GM23338 (cell line): ENCODE results near the gene TMEM63A. TPM values are rescaled to one million over a fixed set of nuclear protein-coding genes. Genes with fewer than 3 reads are reported as not detected.

Experiments
- ATAC-seq: fragments of 200-7000 bp; cut with Tn5 transposase; 3 replicates; pipeline ENCODE4 v1.9.1; 2020
- DNase-seq: peaks from one replicate; pipeline ENCODE4 v3.0.0-alpha.2; 2015; ENCODE audit warnings: low spot score
- H2AFZ ChIP-seq: fragments of 200-600 bp; sonication (generic); 2 replicates; pipeline ENCODE4 v1.8.0; 2016; ENCODE audit warnings: antibody characterized with exemption, mild to moderate bottlenecking, moderate library complexity
- H3F3A ChIP-seq: fragments of 200-600 bp; sonication (generic); replicated peaks from 2 replicates; pipeline ENCODE4 v1.8.0; 2017; ENCODE audit warnings: antibody characterized with exemption, mixed run types, low read depth
- H3K27ac ChIP-seq: fragments of 200-600 bp; sonication (generic); 2 replicates; pipeline ENCODE4 v1.6.1; 2016; ENCODE audit warnings: low read depth
- H3K27me3 ChIP-seq: fragments of 200-600 bp; sonication (generic); 2 replicates; pipeline ENCODE4 v1.8.0; 2016; ENCODE audit warnings: mild to moderate bottlenecking, mixed run types, moderate library complexity; ENCODE audit not compliant: insufficient read depth
- H3K36me3 ChIP-seq: fragments of 200-600 bp; sonication (generic); 2 replicates; pipeline ENCODE4 v1.8.0; 2016; ENCODE audit warnings: mild to moderate bottlenecking; ENCODE audit not compliant: insufficient read depth
- H3K4me1 ChIP-seq: fragments of 200-600 bp; sonication (generic); 2 replicates; pipeline ENCODE4 v1.8.0; 2016; ENCODE audit warnings: mild to moderate bottlenecking, moderate library complexity; ENCODE audit not compliant: insufficient read depth
- H3K4me2 ChIP-seq: fragments of 200-600 bp; sonication (generic); 2 replicates; pipeline ENCODE4 v1.7.1; 2017; ENCODE audit warnings: mixed run types
- H3K4me3 ChIP-seq: fragments of 200-600 bp; sonication (generic); 2 replicates; pipeline ENCODE4 v1.6.1; 2016; ENCODE audit warnings: mixed run types
- H3K79me2 ChIP-seq: fragments of 200-600 bp; sonication (generic); replicated peaks from 2 replicates; pipeline ENCODE4 v1.8.0; 2017; ENCODE audit warnings: mild to moderate bottlenecking; ENCODE audit not compliant: insufficient read depth
- H3K9me2 ChIP-seq: fragments of 200-600 bp; sonication (generic); 2 replicates; pipeline ENCODE4 v1.8.0; 2017; ENCODE audit not compliant: insufficient read depth
- H4K20me1 ChIP-seq: fragments of 200-600 bp; sonication (generic); replicated peaks from 2 replicates; pipeline ENCODE4 v1.8.0; 2017; ENCODE audit warnings: mild to moderate bottlenecking; ENCODE audit not compliant: insufficient read depth
- H3K27ac Mint-ChIP-seq: 2 replicates; pipeline ENCODE4 v1.8.0; 2020; ENCODE audit warnings: inconsistent platforms, mild to moderate bottlenecking, moderate library complexity, mixed read lengths
- H3K27me3 Mint-ChIP-seq: 3 replicates; pipeline ENCODE4 v1.8.0; 2022; ENCODE audit warnings: low read depth, mild to moderate bottlenecking, moderate library complexity, mixed read lengths, inconsistent platforms; ENCODE audit not compliant: insufficient read depth, poor library complexity
- H3K36me3 Mint-ChIP-seq: 3 replicates; pipeline ENCODE4 v1.8.0; 2021; ENCODE audit warnings: low read depth, mild to moderate bottlenecking, inconsistent platforms, moderate library complexity, mixed read lengths
- H3K4me1 Mint-ChIP-seq: 3 replicates; pipeline ENCODE4 v1.8.0; 2020; ENCODE audit warnings: mild to moderate bottlenecking, inconsistent platforms, mixed read lengths
- H3K4me3 Mint-ChIP-seq: 3 replicates; pipeline ENCODE4 v1.8.0; 2021; ENCODE audit warnings: moderate library complexity, mild to moderate bottlenecking, inconsistent platforms, mixed read lengths
- H3K9me3 Mint-ChIP-seq: 3 replicates; pipeline ENCODE4 v1.8.0; 2020; ENCODE audit warnings: moderate library complexity, mild to moderate bottlenecking, inconsistent platforms, mixed read lengths
- CTCF ChIP-seq, 2 experiments: fragments of 200-600 bp in 1 of 2; sonication (generic) in 1 of 2; conservative IDR thresholded peaks; 2 replicates each; pipeline versions ENCODE4 v1.5.1 to v1.6.1; 2016 to 2017; ENCODE audit warnings: antibody characterized with exemption in 2 of 2, low read depth in 2 of 2, mild to moderate bottlenecking in 2 of 2, moderate library complexity in 1 of 2
- ETS1 ChIP-seq: IDR thresholded peaks from 2 replicates; pipeline ENCODE4 v1.6.1; 2016; ENCODE audit warnings: antibody characterized with exemption
- EZH2 ChIP-seq: fragments of 200-600 bp; sonication (generic); IDR thresholded peaks from one replicate; pipeline ENCODE4 v1.8.0; 2017; ENCODE audit warnings: antibody characterized with exemption, mild to moderate bottlenecking, low read depth; ENCODE audit not compliant: unreplicated experiment
- JUNB ChIP-seq: IDR thresholded peaks from one replicate; pipeline ENCODE4 v1.6.1; 2016; ENCODE audit warnings: antibody characterized with exemption; ENCODE audit not compliant: unreplicated experiment
- NANOG ChIP-seq: IDR thresholded peaks from 2 replicates; pipeline ENCODE4 v1.6.1; 2016; ENCODE audit warnings: antibody characterized with exemption, borderline replicate concordance
- POLR2AphosphoS5 ChIP-seq: IDR thresholded peaks from 2 replicates; pipeline ENCODE4 v1.6.1; 2016; ENCODE audit warnings: antibody characterized with exemption, low read depth
- STAT1 ChIP-seq: IDR thresholded peaks from one replicate; pipeline ENCODE4 v1.6.1; 2016; ENCODE audit warnings: antibody characterized with exemption; ENCODE audit not compliant: unreplicated experiment
- ZNF462 ChIP-seq: fragments of 250-450 bp; sonication (Bioruptor Pico); IDR thresholded peaks from 2 replicates; pipeline ENCODE4 v1.5.0; 2020; ENCODE audit warnings: mild to moderate bottlenecking, moderate library complexity
- polyA plus RNA-seq: library from polyadenylated mRNA; unstranded; fragments of >200 nt; fragmentation: Nextera tagmentation; extraction: Ambion mirVana; gene quantifications from 2 replicates; pipeline ENCODE4 v1.2.1, GENCODE V29; 2016
- total RNA-seq: library from RNA; depleted of rRNA; stranded (reverse); fragments of >200 nt; shearing (Covaris generic); gene quantifications from 2 replicates; pipeline ENCODE4 v1.2.3, GENCODE V29; 2014

TMEM63A gene
- total and polyA plus RNA-seq, 2 experiments from 2014 or later, result 31.7 to 76.9 TPM

GRCh38 chr1:225874431-225874830, 7.7 kb downstream of the TMEM63A start:
- Mint-ChIP-seq H3K4me3 (no peak overlapping the region), H3K36me3 (peaks cover 68% of the 10 kb centered on the region), H3K9me3 (no peaks in the 10 kb centered on the region), H3K27ac (no peak overlapping the region), H3K4me1 (peaks cover 35% of the 10 kb centered on the region), H3K27me3 (peaks cover 20% of the 10 kb centered on the region)
- H3K79me2 ChIP-seq, result peaks cover 34% of the 10 kb centered on the region
- no peak overlapping the region for H3K4me2 ChIP-seq
- ATAC-seq (no peak), DNase-seq (no peak)
- H3K27ac ChIP-seq, result 0 out of 2 replicates have a peak overlapping the region, but pooled peaks have one; percentile 69
- peaks cover 52% of the 10 kb centered on the region for H3K36me3 ChIP-seq
- H4K20me1 ChIP-seq, result peaks cover 19% of the 10 kb centered on the region
- no peak for TF ChIP-seq ZNF462 (CRISPR knock-in tag)
- H3K4me1 ChIP-seq, result peaks cover 11% of the 10 kb centered on the region; the same call in 1 of the 2 replicates
- H3K9me2 ChIP-seq, result no peaks in the 10 kb centered on the region
- no peak overlapping the region for H2AFZ ChIP-seq
- no peaks in the 10 kb centered on the region for H3K27me3 ChIP-seq
- no peak overlapping the region for H3K4me3 ChIP-seq
- H3F3A ChIP-seq, result no peaks in the 10 kb centered on the region

- Mint-ChIP-seq H3K27ac (peak overlapping the region; percentile 58; the same call in 1 of the 2 replicates), H3K9me3 (no peaks in the 10 kb centered on the region), H3K27me3 (peaks cover 20% of the 10 kb centered on the region), H3K4me1 (peaks cover 29% of the 10 kb centered on the region), H3K4me3 (no peak overlapping the region), H3K36me3 (peaks cover 69% of the 10 kb centered on the region)
- no peak overlapping the region for H2AFZ ChIP-seq
- H3K9me2 ChIP-seq, result no peaks in the 10 kb centered on the region
- ATAC-seq, result no peak
- peaks cover 24% of the 10 kb centered on the region for H3K79me2 ChIP-seq
- DNase-seq, result no peak
- peaks cover 9% of the 10 kb centered on the region; the same call in 1 of the 2 replicates for H3K4me1 ChIP-seq
- H3K4me3 ChIP-seq, result no peak overlapping the region
- peak overlapping the region; percentile 39; the same call in 1 of the 2 replicates for H3K27ac ChIP-seq
- no peaks in the 10 kb centered on the region for H3K27me3 ChIP-seq
- H3F3A ChIP-seq, result 0 out of 2 replicates have a peak, but pooled peaks cover 3% of the 10 kb centered on the region
- no peak overlapping the region for H3K4me2 ChIP-seq
- H3K36me3 ChIP-seq, result peaks cover 59% of the 10 kb centered on the region
- peaks cover 19% of the 10 kb centered on the region for H4K20me1 ChIP-seq
- no peak for TF ChIP-seq ETS1
- no peak for TF ChIP-seq CTCF (conservative IDR thresholded peaks at IDR 0.05; ENCODE audit: low read depth in 2 of 2)
- no peak for TF ChIP-seq EZH2
- TF ChIP-seq POLR2AphosphoS5, result no peak
- no peak for TF ChIP-seq NANOG
- no peak for TF ChIP-seq JUNB
- TF ChIP-seq STAT1, result no peak
Observed at GRCh38 chr1:225873281-225873850, 8.8 kb downstream of the TMEM63A start.
